NCI-H446 treated with DMSO at 0.1 percent for 48 hours (cell line): ENCODE measurements around the gene TRPM2.

ENCODE experiments used
- DNase-seq: peaks from one replicate; lab custom pipeline; 2025; lab: John Stamatoyannopoulos, UW

Gene TRPM2

DNA sequence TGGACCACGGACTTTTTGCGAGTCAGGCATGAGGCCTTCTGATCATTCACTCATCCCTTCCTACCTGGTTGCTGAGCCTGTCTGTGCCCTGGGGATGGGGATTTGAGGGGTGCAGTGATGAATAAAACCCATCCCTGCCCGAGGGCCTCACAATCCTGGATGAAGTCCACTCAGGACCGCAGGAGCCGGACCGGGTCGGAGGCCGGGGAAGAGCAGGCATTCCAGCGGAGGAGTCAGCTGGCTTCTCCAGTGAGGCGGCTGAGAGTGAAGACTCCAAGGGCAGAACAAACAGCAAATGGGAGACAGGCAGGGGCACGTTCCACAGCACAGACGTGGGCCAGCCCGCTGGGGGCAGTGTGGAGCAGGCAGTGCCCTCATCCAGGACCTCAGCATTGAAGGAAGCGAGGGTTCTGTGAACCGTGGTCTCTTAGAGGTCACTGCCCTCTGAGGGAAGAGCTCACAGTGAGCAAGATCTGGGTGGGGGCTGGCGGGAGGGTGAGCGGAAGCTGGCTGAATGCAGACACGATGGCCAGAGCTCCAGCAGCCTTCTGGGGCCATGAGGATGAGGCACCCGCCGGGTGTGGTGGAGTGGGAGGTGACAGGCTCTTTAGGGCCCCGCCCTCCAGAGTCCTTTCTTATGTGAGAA is 91.0 kb downstream of the TRPM2 start:
- DNase-seq, result no peak

DNA sequence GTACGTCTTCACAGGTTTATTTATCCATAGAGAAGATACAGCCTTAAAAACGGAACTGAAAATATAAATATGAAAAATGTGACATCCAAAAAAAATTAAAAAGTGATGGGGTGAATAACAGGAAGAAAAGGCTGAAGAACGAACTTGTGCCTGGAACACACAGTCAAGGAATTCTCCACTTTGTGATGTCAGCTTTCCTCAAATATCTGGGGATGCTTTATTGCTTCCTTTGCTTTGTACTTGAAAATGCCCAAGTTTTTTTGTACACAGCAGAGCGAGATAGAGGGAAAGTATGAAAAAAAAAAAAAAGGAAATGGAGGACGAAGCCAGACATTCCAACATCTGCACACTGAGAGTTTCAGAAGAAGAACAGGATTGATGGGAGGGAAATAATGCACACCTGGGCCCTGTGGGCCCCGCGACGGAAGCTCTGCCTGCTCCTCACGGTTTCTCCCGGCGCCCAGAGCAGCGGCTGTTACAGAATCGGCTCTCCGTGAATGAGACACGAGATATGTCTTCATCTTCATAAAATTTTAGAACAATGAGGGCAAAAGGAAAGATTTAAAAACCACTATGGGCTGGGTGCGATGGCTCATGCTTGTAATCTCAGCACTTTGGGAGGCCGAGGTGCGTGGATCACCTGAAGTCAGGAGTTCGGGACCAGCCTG is 91.9 kb downstream of the TRPM2 start:
- no peak for DNase-seq

DNA sequence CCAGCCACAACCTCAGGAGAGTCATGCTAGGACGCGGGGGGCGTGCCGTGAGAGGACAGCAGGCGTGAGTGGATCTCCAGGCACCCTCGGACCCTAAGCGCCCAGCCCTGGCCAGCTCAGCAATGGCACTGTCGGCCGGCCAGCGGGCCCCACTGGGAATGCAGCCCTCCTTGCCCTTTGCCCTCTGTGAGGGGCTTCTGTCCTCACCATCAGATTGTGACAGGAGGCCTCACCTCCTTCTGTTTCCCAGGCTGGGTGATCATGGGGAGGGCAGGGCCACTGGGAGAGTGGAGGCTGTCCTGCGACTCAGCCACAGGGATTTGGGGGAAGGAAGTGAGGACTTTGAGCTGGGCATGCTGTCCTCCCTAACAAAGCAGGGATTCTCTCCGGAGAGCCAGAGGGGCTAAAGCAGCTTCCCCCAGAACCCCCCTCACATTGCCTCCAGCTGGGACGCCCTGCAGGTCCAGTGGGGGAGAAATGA is 95.3 kb downstream of the TRPM2 start:
- no peak for DNase-seq

DNA sequence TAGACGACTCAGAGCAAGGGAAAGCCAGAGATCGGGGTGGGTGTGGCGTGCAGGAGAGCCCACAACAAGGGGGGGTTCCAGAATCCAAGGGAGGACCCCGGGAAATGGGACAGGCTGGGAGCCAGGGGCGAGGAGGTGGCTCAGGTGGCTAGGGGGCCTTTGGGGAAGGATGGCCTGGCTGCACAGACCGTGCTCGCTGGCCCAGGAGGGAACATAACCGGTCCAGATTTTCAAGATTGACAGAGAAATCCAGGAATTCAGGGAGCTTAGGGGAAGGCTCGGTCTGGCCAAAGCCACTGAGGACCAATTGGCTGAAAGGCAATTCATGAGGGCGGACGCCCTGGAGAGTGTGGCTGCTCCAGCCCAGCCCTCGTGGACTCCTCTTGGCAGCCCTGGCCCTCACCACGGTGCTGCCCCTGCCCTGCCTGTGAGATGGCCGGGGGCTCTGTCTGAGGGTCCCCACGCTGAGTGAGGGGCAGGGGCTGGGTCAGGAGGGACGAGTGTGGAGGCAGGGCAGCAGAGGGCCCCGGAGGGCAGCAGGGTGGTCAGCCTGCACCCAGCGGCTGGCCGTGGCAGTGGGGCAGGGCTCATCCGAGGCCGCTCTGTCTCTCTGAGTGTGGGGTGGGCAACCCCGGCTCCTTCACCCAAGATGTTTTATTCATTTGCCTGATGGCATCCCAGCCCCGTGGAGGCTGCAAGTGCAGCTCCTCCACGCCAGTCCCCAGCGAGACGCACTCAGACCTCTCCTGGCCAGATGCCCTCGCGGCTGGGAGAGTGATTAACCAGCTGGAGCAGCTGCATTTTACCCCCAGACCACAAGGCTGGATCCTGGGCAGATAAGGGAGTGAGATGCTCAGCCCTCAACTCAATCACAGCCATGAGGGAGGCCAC is 96.3 kb downstream of the TRPM2 start:
- no peak for DNase-seq

DNA sequence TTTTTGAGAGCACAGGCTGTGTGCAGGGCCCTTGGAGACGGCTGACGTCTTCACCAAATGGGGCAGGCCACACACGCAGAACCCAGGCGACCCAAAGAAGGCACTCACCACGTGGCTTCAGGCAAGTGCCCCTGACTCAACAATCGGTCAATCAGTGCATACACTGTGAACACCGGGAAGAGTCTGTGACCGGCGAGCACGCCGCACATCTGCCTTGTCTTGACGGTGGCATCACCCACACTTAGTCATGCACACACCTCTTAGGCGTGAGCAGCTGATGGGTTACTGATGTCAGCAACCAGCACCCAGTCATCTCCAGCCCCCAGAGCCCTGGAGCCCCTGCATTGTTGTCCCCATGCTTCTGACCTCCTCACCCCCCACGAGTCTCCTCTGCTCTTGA is 97.0 kb downstream of the TRPM2 start:
- DNase-seq, result no peak

DNA sequence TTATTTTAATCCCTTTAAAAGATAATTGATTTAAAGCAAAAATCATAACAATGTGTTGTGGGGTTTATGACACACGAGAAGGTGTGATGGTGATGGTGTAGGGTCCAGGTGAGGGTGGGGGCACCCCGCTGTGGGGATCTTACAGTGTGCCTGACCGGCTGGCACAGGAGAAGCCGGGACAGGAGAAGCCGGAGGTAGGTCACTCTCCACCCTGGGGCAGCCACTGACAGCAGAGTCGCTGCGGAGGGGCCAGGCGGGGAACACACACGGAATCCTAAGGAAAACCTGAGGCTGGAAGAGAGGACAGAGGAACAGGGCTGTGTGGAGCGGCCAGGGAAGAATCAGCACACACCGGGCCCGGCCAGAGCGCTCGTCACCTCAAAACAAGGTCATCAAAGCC is 97.6 kb downstream of the TRPM2 start:
- DNase-seq, result no peak

DNA sequence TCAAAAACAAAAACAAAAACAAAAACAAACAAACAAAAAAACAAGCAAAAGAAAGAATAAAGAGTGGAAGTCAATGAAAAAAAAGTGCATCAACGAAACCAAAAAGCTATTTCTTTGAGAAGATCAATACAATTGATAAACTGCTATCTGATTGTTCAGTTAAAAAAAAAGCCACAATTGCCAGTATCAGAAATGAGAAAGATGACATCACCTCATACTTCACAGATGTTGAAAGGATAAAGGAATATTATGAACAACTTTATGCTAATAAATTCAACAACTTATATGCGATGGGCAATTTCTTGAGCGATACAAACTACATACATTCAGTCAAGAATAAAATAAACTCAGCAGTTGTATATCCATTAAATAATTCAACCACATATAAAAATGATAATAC is 99.7 kb downstream of the TRPM2 start:
- no peak for DNase-seq

- DNase-seq, result no peak
These were observed 100.6 kb downstream of the TRPM2 start for GRCh38 chr21:44454058-44454457.

- no peak for DNase-seq
These were observed 101.5 kb downstream of the TRPM2 start, which contains the start of gene LRRC3 for GRCh38 chr21:44454747-44455523. LRRC3 (plus strand) TSS chr21:44455510; CDS start chr21:44456645, 1,135 bp downstream.

- no peak for DNase-seq
These were observed 102.2 kb downstream of the TRPM2 start for GRCh38 chr21:44455524-44456213.

GRCh38 chr21:44456214-44456914 is 102.9 kb downstream of the TRPM2 start:
- no peak for DNase-seq

DNA sequence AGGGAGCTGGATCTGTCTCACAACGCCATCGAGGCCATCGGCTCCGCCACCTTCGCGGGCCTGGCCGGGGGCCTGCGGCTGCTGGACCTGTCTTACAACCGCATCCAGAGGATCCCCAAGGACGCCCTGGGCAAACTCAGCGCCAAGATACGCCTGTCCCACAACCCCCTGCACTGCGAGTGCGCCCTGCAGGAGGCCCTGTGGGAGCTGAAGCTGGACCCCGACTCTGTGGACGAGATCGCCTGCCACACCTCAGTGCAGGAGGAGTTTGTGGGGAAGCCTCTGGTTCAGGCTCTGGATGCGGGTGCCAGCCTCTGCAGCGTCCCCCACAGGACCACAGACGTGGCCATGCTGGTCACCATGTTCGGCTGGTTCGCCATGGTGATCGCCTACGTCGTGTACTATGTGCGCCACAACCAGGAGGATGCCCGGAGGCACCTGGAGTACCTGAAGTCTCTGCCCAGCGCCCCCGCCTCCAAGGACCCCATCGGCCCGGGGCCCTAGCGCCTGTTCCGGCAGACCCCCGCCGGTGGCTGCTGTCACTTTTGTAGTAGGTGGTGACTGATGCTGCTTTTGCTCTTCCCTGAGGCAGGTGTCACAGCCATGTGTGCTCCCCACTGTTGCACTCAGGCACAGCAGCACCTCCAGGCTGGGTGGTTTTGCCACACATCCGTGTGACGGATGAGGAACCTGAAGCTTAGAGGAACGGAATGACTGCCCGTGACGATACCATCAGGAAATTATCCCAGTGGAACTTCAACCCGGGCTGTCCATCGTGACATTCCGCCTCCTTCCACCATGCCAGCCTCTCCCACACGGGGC is 103.7 kb downstream of the TRPM2 start:
- no peak for DNase-seq

DNA sequence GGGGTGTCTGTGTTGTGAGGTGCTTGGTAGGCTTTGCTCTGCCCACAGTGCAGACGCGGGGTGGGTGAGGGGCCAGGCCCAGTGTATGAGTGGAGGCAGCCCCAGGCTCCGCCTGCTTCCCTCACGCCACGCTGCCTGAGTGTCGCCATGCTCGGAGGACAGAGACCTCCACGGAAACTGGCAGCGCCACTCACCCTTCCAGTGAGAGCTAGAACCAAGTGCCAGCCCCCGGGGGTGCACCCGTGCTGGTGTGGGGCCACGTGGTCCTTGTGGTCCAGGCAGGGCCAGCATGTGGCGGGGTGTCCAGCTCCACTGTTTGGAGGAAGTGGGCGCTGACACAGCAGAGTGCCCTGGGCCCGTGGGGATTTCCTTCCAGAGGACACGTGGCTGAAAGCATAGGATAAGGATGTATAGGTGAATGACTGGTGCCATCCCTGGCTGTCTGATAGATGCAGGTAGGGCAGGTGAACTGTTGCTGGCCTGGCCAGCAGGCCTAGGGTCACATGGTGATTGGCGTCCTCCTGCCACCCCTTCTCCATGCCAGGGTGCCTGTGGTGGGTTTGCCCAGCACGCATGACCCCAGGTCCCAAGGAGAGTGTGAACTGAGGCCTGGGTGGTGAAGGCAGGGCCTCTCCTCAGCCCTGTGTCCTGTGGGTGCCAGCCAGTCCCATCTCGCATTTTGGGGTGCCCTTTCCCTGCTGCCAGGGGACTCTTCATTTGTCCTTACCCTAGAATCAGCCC is 105.7 kb downstream of the TRPM2 start:
- no peak for DNase-seq

DNA sequence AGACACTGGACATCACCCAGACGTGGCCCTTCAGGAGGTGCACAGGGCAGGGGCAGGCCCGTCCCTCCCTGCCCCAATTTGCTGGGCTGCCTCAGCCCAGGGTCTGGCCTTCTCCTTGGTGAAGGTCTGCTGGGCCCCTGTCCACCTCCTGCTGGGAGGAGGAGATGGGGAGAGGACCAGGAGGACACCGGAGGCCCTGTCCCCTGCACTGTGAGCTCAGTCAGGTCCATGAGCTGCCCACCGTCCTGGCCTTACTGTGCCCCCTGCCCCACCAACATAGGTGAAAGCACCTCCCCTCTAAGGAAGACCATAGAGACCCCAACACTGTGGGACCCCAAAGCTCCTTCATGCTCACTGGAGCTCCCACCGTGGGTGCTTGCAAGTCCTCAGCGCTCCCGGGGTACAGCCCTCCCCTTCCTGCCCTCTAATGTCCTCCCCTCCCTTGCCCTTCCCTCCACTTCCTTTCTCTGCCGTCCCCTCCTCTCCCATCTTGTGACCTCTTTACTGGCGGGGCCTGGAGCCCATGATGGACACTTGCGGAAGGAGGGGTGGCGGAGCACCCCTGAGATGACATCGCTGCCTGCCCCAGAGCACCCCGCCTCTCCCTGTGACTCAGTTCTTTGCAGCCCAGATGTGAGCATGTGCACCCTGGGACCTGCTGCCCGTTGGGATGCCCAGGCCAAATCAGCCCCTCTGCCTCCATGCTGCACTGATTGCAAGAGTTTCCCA is 106.5 kb downstream of the TRPM2 start:
- no peak for DNase-seq

DNA sequence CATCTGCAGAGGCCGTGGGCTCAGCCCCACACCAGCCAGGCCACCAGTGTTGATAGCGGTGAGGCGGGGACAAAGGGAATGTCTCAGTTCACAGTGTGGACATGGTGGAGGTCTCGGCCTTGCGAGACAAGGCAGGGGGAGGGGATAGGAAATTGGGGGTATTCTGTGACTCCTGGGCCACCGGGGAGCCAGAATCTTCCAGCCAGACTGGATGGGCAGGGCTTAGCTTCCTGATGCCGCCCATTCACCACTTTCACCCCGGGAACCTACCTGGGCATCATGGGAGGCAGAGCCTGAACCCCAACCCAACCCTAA is 107.0 kb downstream of the TRPM2 start:
- DNase-seq, result no peak

DNA sequence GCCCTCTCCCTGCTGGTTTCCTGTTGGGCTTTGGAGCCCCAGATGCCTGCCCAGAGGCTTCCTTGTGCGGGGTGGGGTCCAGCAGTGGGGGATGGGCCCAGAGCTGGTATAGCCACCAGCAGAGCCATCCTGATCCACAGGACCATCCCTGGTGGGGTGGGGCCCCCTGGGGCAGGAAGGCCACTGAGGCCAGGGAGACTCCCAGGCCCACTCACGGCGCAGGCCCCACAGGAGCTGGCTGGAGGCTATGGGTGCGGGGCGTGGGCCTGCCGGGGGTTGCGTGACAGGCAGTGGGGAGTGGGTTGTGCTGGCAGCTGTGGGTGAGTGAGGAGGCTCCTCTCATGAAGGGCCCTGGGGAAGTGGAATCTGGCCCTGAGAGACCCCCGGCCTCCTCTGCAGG is 107.6 kb downstream of the TRPM2 start:
- no peak for DNase-seq

DNA sequence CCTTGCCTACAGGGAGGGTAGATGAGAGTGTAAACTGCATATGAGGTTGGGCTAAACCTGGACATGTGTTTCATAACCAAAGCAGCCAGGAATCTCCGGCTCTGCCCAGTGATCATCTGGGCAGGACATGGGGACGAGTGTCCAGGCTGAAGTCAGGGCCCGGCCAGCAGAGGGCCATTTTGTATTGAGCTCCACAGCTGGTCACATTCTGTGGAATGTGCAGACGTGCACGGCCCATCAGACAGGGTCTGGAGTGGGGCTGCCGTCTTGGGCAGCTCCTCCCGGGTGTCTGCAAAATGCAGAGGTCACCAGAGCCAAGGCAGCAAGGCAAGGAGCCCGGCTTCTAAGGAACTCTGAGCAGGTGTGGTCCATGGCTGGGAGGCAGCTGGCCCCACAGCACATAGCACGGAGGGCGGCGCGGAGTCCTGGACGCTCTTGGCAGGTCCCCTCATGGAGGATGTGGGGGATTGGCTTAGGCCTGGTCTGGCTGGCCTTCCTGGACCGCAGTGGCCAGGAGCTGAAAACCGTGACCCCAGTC is 108.1 kb downstream of the TRPM2 start:
- DNase-seq, result no peak

DNA sequence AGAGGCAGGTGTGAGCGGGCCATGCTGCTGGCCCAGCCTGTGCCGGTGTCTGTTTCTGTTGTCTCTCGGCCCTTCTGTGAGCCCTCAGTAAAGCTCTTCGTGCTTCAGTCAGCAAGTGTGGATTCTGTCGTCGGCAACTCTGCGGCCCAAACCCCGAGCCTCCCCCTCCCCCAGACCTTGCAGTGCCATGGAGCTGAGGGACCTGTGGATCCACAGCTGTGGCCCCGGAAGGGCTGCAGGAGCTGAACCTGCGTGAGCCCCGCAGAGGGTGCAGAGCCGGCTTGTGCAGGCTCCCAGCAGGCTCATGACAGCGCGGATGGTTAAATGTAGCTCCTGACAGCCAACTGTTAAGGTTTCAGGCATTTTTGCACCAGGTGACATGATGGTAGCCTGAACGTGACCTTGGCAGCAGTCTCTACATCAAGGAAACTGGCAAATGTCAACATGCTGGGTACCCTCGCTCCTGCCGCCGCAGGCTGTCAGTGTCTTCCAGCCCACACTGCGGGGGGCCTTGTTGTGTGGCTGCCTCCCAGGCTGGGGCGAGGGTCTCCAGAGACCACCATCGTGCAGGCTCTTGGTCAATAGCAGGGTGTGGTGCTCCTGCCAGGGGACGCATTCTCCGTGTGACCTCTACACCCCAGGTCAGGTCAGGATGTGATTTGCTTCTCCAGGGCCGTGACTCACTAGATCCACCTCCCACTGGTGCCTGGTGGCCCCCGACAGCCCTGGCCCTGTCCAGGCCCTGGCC is 108.8 kb downstream of the TRPM2 start:
- no peak for DNase-seq
